ENCODE results near the gene CA5A.

Gene CA5A

DNA sequence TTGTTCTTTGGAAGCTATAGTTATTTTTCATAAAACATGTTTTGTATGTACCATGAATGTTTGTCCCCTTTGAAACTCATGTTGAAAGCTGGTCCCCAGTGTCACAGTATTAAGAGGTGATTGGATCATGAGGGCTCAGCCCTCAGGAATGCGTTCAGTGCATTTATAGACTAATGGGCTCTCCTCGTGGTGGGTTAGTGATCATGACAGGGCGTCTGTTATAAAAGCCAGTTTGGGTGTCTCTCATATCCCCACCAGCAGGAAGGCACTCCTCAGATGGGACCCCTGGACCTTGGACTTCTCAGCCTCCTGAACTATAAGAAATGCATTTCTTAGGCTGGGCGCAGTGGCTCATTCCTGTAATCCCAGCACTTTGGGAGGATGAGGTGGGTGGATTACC is 25.3 kb upstream of the CA5A start:
- no peak for DNase-seq

DNA sequence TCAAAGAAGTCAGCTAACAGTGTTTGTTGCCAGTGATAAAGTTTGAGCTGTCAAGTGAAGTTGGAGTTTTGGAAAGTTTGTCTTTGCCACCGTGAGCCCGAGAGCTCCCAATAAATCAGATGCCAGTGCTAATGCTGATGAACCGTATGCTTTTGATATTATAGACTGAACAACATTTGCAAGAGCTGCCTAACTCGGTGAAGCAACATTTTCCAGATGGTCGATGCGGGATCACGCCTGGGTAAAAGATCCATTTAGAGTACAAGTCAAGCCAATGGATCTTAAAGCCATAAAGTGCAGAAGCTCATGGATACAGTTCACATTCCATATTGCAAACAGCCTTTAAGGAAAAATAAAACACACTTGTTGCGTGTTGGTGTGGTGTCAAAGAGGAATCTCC is 24.5 kb upstream of the CA5A start:
- no peak for DNase-seq

DNA sequence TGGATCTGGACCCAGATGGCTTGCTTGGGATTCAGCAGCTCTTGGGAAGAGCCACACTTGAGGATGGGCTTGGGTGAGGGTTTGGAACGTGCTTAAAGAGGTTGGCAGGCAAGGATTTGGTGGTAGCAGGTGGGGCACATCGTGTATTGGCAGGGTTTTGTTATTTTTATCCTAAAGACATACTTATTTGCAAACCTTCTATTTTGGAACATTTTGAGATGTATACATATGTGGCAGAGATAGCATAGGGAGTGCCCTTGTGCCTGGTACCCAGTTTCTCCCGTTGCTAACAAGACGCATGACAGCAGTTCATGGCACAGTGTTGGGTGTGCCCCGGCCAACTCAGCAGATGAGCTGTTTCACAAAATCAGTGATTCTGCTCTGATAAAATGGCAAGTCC is 24.0 kb upstream of the CA5A start:
- no peak for DNase-seq

DNA sequence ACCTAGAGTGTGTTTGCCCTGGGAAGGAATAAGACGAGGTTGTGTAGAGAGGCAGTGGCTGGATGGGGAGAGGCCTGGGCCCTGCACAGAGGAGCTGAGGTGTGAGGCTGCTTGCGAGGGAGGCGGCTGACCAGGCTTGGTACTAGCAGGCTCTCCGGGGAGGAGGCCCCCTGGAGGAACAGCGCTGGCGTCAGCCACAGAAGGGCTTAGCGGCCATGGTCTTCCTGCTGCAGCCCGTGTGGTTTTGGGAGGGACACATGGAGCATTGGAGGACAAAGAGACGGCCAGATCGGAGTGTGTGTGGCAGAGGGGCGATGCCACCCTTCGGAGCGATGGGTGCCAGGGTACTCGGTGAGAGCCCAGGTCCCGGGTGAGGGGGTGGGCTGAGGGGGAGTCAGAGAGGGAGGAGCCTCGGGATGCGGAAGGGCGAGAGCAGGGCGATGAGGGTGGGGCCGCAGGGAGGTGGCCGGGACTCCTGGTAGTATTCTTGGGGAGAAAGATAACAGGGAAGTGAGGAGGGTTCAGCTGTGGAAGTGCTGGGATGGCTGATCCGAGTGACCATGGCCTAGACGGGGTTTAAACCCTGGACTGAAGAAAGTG is 23.2 kb upstream of the CA5A start:
- DNase-seq: no peak

DNA sequence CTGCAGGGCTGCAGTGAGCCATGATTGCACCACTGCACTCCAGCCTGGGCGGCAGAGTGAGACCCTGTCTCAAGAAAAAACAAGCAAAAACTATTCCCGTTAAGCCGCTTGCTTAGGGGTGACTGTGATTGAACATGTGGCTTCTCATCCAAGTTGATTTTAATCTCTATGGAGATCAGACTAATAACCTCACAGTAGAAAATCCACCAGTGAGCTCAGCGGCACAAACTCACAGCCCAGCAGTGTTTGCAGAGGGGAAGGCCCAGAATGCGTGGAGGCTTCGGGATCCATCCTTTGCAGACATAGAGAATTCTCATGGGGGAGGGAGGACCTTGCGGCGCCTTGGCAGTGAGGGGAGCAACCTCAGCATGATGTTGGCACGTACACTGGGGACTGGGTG is 22.3 kb upstream of the CA5A start:
- DNase-seq: no peak

DNA sequence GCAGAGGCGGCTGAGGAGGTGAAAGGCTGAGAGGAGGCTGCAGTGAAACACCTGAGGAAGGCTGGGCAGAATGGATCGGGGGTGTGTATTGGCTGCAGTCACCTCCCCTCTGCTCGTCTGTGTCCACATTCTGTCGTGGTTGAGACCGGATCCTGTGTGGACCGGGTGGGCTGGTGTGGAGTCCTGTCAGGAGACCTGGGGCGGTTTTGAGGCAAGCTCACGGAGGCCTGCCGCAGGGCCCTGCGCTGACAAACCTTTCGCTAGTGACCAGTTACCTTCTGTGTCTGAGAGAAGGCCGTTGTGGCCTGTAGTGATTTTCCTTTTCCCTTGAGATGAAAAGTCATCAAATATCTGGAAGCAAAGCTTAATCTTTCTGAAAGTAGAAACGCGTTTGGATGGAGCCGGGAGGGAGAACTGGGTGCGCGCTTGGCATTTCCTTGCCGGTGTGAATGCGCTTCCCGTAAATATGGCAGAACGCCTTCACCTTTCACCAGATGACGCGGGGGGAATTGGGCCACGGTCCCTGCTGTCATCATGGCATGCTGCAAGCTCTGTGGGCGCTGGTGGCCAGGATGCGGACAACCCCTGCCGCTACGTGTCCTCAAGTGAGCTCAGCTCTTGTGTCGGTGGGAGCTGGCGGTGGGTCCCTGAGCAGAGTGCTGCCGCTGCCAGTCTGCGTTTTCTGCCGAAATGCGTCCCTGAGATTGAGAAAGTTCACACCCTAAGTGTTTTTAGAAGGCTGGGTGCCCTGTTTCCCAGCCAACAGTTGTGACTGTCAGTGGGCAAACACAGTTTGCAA is 21.2 kb upstream of the CA5A start:
- DNase-seq: no peak

DNA sequence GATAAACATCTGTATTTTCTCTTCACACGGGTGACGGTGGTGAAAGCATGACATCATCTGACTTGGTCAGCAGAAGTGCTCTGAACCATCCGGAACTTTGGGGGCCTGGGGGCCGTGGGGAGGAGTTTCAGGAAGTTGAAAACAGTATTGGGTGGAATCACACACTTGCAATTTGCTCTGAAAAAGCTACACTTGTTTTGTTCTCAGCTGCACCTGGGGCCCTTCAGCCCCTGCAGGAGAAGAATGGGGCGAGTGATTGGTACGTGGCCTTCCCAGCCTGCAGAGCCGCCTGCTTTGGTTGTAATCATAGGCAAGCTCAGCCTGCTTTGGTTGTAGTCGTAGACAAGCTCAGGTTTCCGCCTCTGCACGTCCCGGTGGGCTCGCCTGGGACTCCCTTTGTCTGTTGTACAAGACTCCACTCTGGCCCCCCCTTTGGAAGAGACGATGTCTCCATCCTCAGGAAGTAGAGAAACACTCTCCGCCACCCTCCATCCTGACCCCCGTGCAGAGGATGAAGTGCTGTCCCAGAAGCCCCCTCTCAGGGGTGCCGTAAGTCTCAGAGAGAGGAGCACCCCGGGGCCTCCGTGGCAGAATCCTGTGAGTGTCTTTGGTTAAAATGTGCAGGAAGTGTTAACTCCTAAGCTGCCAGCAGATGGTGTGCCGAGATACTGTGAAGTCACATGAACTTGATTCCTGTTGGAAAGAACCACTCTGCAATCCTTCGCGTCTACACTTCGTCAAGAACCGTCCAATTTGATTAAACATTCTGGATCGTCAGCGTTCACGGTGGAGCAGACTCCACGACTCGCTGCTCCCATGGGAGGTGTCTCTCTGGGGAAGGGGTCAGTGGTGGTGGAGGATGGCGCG is 20.3 kb upstream of the CA5A start:
- DNase-seq: no peak

DNA sequence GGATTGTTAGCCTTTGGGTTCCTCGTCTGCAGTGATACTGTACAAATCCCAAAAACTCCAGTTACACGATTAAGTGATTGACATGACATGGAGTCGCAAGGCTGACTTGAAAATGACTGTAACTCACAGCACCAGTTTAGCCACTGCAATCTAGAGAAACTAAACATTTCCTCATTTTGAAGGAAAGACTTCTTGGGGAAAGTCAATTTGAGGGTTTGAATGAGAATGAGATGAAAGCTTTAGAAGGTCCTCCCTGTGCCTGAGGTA is 19.7 kb upstream of the CA5A start:
- DNase-seq: no peak

DNA sequence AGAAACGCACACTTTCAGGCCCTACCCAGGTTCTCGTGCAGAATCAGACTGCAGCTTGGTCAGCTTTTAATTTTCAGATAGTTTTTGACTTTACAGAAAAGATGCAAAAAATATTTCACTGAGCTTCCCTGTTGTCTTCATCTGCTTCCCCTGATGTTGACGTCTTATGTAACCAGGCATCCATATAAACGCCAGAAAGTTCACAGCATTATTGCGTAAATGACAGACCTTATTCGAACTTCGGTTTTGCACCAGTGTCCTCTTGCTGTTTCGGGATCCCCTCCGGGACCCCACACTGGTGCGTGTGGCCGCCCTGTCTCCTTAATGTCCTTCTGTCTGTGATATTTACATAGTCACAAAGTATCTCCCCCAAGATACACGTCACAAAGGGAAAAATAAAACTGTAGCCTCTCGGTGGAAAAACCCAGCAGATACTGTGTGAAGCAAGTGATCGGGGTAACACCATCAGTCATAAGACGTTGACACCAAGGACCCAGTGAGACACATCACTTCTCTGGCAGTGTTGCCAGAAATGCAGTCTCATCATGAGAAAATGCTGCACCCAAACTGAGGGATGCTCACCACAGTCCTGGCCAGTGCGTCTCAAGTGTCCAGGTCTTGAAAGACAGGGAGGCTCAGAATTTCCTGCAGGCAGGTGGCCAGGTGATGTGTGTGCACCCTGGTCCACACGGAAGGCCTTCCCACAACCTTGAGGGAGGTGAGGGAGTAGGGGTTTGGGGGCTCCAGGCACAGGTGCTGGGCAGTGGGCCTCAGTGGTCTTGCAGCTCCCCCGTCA is 19.2 kb upstream of the CA5A start:
- DNase-seq: no peak

DNA sequence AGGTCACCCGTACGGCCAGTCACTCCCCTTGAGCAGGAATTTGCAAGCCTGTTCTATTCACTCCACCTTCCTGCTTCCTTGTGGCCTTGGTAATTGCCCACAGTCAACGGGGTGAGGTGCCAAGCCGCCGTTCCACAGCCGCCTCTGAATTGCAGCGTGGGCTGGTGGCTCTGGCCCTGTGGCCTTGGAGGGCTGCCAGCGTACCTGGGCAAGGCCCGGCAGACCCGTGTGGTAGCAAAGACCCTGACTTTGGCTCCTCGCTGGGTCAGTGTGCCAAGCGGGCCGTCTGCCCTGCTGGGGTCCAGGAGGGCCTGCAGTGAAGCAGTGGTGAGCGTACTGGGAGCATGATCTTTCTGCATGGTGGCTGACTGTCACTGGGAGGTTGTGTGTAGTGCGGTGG is 18.5 kb upstream of the CA5A start:
- no peak for DNase-seq

DNA sequence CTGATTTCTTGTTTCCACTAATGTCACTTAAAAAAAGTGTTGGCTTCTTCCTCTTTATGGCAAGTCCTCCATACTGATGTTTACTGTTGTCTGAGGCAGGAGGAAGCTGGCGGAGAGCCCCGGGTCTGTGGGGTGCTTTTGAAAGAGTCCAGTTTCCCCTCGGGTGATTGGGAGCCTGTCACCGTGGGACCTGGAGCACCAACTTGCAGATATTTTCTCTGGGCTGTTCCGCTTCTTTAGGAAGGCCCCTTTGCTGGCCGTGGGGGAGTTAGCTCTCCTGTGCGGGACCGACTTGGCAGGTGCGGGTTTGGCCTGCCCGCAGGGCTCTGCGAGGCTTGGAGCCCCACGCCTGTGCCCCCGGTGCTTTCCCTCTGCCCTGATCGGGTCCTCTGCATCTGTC is 18.0 kb upstream of the CA5A start:
- no peak for DNase-seq

DNA sequence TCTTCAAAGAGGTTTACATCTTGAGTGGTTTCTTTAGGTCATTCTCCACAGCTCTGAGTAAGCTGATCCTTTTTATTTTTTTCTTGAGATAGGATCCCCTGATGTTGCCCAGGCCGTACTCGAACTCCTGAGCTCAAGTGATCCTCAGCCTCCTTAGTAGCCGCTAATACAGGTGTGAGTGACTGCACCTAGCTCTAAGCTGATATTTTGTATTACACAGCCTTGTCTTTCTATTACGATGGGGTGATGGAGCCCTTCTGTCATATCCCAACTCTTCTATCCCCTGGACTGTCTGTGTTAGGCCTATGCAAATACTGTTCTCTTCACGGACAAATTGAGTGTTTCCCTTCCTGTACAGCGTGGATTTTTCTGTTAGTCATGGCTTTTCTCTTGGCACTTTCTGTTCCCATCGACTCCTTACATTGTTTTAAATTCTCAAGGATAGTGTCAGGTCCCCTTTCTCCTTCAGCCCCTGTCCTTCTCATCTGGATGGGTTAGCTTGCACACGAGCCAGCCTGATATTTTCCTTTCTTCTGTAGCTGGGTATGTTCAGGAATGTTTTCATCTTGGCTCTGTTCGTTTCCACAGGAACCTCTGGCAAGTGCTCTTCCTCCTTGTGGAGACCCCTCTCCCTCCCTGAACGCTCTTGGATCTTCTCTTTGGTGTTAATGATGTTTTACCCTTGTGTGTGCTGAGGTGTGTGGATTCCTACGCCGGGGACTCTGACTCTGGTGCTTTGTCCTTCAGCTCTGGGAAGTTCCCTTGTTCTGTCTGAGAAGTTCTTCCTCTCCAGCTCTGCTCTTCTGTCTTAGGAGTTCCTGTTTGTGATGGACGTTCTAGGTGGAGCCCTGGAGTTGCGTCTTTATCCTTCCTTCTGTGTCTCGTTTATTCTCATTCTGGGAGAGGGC is 17.2 kb upstream of the CA5A start:
- no peak for DNase-seq

DNA sequence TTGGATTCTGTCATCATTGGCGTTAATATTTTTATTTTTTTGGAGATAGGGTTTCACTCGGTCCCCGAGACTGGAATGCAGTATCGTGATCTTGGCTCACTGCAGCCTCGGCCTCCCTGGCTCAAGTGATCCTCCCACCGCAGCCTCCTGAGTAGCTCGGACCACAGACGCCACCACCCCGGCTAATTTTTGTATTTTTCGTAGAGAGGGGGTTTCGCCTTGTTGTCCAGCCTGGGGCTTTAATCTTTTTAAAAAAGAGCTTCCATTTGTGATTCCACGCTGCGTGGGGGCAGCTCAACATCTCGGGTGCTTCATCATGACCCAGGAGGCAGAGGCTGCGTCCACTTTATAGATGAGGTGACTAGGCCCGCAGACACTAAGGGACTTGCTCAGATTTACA is 16.4 kb upstream of the CA5A start:
- no peak for DNase-seq

DNA sequence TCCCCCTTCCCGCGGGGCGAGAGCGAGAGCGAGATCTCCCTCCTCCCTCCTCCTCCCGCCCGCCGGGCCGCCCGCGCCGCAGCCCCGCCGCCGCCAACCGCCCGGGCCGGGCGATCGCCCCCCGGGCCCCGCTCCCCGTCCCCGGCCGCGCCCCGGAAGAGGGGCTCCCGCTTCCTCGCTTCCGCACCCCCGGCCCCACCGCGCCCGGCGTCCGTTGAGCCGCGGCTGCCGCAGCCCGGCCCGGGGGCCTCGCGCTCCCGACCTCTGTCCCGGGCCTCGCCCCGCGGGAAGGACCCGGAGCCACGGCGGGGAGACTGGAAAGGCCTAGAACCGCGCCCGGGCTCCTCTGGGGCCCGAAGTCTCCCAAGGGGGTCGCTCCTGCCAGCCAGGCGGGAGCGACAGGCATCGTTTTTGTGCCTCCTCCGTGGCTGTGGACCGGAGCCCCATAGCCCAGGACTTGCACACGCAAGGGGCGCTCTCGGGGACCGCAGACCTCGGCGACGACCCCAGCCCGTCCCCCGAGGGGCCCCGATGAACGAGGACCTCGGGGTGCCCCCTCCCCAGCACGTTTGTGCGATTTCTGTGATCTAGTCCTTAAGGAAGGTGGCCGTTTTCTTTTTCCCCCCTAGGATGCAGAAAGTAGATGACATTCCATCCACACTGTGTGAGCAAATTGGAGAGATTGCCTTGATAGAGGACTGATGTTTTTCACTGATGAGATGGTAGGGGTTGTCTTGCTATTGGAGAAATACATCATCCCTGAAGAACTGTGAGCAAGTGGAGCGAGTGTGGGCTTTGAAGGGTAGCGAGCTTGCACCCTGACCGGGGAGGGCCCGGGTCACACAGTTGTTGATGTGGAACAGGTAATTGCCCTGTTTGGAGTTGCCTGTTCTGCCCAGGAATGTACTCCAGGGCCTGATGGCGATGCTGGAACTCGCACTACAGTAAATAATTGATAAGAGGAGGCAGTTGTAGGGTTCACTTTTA is 15.5 kb upstream of the CA5A start:
- no peak for DNase-seq

DNA sequence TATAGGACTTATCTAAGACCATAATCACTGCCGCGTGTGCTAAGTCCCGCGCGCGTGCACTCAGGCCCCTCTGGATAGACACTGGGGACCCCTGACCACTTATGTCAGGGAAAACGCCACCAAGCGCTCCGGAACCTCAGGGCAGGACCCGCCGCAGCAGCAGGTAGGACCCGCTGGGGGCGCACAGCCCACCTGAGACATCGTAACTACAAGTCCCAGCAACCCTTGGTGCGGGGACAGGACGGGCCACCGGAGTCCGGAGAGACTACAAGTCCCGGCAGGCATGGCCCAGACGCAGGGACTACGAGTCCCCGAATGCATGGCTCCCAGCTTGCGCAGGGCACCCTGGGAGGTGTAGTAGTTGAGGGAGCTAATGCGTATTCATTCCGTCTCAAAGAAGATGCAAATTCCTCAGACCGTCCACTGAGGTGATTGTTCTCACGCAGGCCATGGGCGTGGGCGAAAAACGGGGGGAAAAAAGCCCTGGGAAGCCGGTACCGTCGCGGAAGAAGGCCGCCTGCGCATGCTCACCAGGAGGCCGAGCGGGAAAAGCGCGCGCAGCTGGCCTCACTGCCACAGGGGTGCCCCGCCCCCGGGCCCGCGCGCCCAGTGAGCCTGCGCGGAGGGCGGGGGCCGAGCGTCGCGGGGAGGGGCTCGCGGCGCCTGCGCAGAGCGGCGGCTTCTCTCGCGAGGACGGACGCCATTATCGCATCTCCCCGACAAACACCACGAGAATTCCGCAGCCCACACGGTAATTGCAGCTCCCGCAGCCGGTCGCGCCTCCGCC is 14.6 kb upstream of the CA5A start, which contains the start of gene BANP:
TSS of gene BANP (plus strand) at position 670 of the 787 bp plus-strand sequence. CDS start 23,682 bp downstream, outside the sequence.
- DNase-seq: peak; percentile 80

DNA sequence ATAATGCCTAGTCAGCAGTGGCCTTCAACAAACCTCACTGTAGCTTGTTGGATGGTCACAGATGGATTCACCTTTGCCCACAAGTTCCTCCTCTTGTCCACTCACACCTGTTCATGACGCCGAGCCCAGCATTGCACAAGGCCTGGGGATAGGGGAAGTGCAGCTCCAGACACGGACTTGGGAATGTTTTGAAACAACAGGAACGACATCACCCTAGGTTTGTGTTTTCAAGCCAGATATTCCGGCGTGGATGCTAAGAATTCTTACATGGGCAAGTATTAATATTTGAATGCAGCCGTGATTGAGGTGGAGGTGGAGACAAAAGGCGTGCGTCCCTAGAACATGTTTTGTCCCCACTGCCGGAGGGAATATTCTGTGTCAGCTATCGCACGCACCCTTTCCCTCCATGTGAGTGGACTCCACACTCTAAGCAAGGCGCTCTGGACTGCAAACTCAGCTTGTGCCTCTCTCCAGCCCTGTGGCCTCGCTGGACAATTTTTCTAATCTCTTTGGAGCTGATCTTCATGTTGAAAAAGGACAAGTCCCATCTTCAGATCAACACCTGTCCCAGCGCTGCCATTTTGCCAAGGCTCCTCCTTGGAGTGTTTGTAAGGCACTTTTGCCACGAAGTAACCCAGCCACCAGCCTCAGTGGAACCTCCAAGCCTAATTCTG is 12.9 kb upstream of the CA5A start:
- no peak for DNase-seq

DNA sequence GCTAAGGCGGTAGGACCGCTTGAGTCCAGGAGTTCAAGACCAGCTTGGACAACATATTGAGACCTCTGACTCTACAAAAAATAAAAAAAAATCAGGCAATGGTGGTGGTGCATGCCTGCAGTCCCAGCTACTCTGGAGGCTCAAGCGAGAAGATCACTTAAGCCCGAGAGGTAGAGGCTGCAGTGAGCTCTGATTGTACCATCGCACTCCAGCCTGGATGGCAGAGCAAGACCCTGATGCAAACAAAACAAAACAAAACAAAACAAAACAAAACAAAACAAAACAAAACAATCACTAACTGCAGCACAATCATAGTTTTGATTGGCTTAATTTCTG is 12.4 kb upstream of the CA5A start:
- no peak for DNase-seq

DNA sequence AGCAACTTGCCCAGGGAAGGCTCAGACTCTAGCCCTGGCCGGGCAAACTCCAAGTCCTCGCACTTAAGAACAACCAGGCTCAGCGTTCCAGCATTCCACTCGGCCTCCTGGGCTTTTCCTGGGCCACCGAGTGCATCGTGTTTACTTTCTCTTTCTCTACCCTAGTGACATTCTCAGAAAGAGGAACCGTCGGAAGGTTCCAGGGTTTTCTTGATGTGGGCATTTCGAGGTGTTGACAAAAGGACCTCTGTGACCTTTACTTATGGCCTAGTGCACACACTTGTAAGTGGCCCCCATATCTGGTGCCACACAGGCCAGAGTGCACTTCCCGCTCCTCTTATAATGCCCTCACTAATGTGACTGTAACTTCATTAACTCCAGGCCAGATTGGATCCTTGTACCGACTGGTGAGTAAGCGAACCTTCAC is 11.8 kb upstream of the CA5A start:
- DNase-seq: no peak

DNA sequence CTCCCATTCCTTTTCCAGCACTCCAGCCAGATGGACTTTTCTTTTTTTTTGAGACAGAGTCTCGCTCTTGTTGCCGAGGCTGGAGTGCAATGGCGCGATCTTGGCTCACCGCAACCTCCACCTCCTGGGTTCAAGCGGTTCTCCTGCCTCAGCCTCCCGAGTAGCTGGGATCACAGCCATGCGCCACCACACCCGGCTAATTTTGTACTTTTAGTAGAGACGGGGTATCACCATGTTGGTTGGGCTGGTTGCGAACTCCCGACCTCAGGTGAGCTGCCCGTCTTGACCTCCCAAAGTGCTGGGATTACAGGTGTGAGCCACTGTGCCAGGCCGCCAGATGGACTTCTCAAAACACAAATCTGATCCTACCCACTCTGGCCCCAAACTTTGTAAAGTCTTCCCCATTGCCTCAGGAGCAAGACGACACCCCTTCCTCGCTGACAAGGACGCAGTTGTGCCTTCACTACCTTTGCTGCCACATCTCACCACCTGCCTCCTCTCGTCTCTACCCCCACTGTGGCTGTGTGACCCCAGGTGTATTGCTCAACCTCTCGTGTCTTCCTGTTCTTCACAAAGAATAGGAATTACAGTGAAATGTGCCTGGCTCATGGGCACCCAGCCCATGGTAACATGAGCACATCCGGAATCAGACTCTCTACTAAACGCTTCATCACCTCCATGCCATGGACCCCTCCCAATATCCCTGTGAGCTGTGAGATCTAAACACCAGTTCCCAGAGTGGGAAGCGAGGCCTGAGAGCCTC is 11.2 kb upstream of the CA5A start:
- DNase-seq: no peak

All from DMS79 (cell line).